A549 (cell line): ENCODE data around the gene HMG20B.

Experiments
- CBX2 ChIP-seq: fragments of 200-600 bp; sonication (generic); IDR thresholded peaks from 2 replicates; pipeline ENCODE4 v1.6.1; 2016; ENCODE audit warnings: low read depth, mild to moderate bottlenecking, borderline replicate concordance
- CTCF ChIP-seq: fragments of >200 bp; sonication (Bioruptor Twin); formaldehyde crosslinking; IDR thresholded peaks from 3 replicates; pipeline ENCODE4 v1.5.1; 2016
- EP300 ChIP-seq, 2 experiments: fragments of >200 bp; sonication (Bioruptor Twin); formaldehyde crosslinking; IDR thresholded peaks; 2 replicates in 1 of 2; 3 replicates in 1 of 2; pipeline ENCODE4 v1.6.1; 2016 to 2017
- MAFK ChIP-seq: fragments of 450-650 bp; IDR thresholded peaks from 2 replicates; pipeline ENCODE4 v1.6.1; 2014; ENCODE audit not compliant: partially characterized antibody
- MYC ChIP-seq: IDR thresholded peaks from 2 replicates; pipeline ENCODE4 v1.6.1; 2012; ENCODE audit warnings: mild to moderate bottlenecking, inconsistent platforms, low read length, improper control_type of control experiment, borderline replicate concordance
- POLR2A ChIP-seq: IDR thresholded peaks from 2 replicates; pipeline ENCODE4 v1.6.1; 2012; ENCODE audit warnings: mild to moderate bottlenecking, low read length

- TF ChIP-seq MYC (no peak), CTCF (no peak), MAFK (no peak), CBX2 (no peak), POLR2A (no peak), EP300 (IDR thresholded peaks at IDR 0.05) (no peak)
Observed at GRCh38 chr19:3535235-3535535, 37.6 kb upstream of the HMG20B start.
